Adrenal gland (tissue), 5 donors: ENCODE results near the gene RNF145.

Experiments used
- POLR2A ChIP-seq, 2 donors: fragments of 450-650 bp; IDR thresholded peaks; one replicate each; pipeline ENCODE4 v1.6.1; 2017; ENCODE audit warnings: antibody characterized with exemption in 2 of 2, mild to moderate bottlenecking in 2 of 2, moderate library complexity in 1 of 2
- TF ChIP-seq, protein P1 (sequence below), 6 experiments: fragments of 450-650 bp in 4 of 6; fragments of 200-600 bp in 2 of 6; sonication (generic) in 1 of 6; IDR thresholded peaks; 1 replicate in 5 of 6; 2 replicates in 1 of 6; pipeline versions ENCODE4 v1.5.1 to v1.8.0; 2016 to 2021; ENCODE audit warnings: antibody characterized with exemption in 6 of 6, mild to moderate bottlenecking in 2 of 6, moderate library complexity in 1 of 6
- donor health status: DM: no; HTN: no; CAD: no.

DNA sequence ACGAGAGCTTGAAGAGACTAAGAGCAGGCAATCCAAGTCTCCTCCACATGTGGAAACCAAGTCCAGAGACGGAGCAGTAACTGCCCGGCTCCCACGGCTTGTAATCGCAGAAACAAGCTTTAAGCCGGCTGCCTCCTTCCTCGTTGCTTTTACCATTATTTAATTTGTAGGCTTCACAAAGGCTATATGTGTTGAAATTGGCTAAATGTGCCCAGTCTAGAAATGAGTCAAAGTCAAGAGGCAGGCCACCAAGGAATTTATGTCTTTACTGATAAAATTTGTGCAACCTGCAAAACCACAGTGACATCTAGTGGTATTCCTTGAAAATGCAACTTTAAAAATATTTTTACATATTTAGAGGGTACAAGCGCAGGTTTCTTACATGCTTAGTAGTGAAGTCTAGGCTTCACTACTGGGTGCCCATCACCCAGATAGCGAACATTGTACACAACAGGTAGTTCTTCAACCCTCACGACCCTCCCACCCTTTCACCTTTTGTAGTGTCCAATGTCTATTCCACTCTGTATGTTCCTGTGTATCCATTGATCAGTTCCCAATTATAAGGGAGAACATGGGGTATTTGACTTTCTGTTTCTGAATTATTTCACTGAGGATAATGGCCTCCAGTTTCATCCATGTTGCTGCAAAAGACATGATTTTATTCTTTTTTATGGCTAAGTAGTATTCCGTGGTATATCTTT, 76.2 kb downstream of the RNF145 start:
- TF ChIP-seq, protein P1, sequence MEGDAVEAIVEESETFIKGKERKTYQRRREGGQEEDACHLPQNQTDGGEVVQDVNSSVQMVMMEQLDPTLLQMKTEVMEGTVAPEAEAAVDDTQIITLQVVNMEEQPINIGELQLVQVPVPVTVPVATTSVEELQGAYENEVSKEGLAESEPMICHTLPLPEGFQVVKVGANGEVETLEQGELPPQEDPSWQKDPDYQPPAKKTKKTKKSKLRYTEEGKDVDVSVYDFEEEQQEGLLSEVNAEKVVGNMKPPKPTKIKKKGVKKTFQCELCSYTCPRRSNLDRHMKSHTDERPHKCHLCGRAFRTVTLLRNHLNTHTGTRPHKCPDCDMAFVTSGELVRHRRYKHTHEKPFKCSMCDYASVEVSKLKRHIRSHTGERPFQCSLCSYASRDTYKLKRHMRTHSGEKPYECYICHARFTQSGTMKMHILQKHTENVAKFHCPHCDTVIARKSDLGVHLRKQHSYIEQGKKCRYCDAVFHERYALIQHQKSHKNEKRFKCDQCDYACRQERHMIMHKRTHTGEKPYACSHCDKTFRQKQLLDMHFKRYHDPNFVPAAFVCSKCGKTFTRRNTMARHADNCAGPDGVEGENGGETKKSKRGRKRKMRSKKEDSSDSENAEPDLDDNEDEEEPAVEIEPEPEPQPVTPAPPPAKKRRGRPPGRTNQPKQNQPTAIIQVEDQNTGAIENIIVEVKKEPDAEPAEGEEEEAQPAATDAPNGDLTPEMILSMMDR (IDR thresholded peaks at IDR 0.05) = peak; percentile 67 to 83 (median 75)
- no peak for TF ChIP-seq POLR2A (IDR thresholded peaks at IDR 0.05)
